ENCODE data around the gene TCL1B. TPM values are rescaled to one million over a fixed set of nuclear protein-coding genes. Genes with fewer than 3 reads are reported as not detected.

TCL1B gene
- total and polyA plus RNA-seq, 2 experiments from 2014 or later = 5.5 to 6.0 TPM

- Histone ChIP-seq H3K36me3 (ENCODE audit: insufficient read depth) (no peaks in the 10 kb centered on the region), H3K4me2 (no peak overlapping the region), H4K20me1 (replicated peaks; ENCODE audit: insufficient read depth) (no peaks in the 10 kb centered on the region), H3K27me3 (ENCODE audit: insufficient read depth) (peaks cover 42% of the 10 kb centered on the region), H3K9me2 (ENCODE audit: insufficient read depth) (no peaks in the 10 kb centered on the region), H3K4me1 (ENCODE audit: insufficient read depth) (peaks cover 15% of the 10 kb centered on the region), H3K4me3 (no peak overlapping the region), H3K79me2 (replicated peaks; ENCODE audit: insufficient read depth) (no peaks in the 10 kb centered on the region), H2AFZ (no peak overlapping the region), H3F3A (replicated peaks; ENCODE audit: low read depth) (no peaks in the 10 kb centered on the region), H3K27ac (ENCODE audit: low read depth) (no peak overlapping the region)
- Mint-ChIP-seq H3K4me3 (no peak overlapping the region), H3K4me1 (peaks cover 8% of the 10 kb centered on the region), H3K27me3 (ENCODE audit: insufficient read depth, low read depth, poor library complexity) (peaks cover 23% of the 10 kb centered on the region), H3K27ac (no peak overlapping the region), H3K9me3 (no peaks in the 10 kb centered on the region), H3K36me3 (ENCODE audit: low read depth) (no peaks in the 10 kb centered on the region)
- DNase-seq (ENCODE audit: low spot score) = no peak
- no peak for TF ChIP-seq ZNF114 (CRISPR knock-in tag; IDR thresholded peaks at IDR 0.05)
- TF ChIP-seq POLR2AphosphoS5 (IDR thresholded peaks at IDR 0.05; ENCODE audit: low read depth) = no peak
- no peak for TF ChIP-seq ETS1 (IDR thresholded peaks at IDR 0.05)
- TF ChIP-seq NANOG (IDR thresholded peaks at IDR 0.05; ENCODE audit: borderline replicate concordance) = no peak
- no peak for ATAC-seq
These were observed 23.9 kb downstream of the TCL1B start for GRCh38 chr14:95710106-95710505.

- Histone ChIP-seq H3K27ac (ENCODE audit: low read depth) (no peak overlapping the region), H2AFZ (no peak overlapping the region), H3F3A (replicated peaks; ENCODE audit: low read depth) (no peaks in the 10 kb centered on the region), H3K36me3 (ENCODE audit: insufficient read depth) (no peaks in the 10 kb centered on the region), H3K4me3 (no peak overlapping the region), H3K27me3 (ENCODE audit: insufficient read depth) (peaks cover 30% of the 10 kb centered on the region; the same call in 1 of the 2 replicates), H3K9me2 (ENCODE audit: insufficient read depth) (no peaks in the 10 kb centered on the region), H3K79me2 (replicated peaks; ENCODE audit: insufficient read depth) (no peaks in the 10 kb centered on the region), H3K4me1 (ENCODE audit: insufficient read depth) (peaks cover 15% of the 10 kb centered on the region), H4K20me1 (replicated peaks; ENCODE audit: insufficient read depth) (no peaks in the 10 kb centered on the region), H3K4me2 (no peak overlapping the region)
- no peak for ATAC-seq
- Mint-ChIP-seq H3K36me3 (ENCODE audit: low read depth) (no peaks in the 10 kb centered on the region), H3K27me3 (ENCODE audit: insufficient read depth, low read depth, poor library complexity) (peaks cover 21% of the 10 kb centered on the region), H3K9me3 (no peaks in the 10 kb centered on the region), H3K4me1 (peaks cover 8% of the 10 kb centered on the region), H3K4me3 (no peak overlapping the region), H3K27ac (no peak overlapping the region)
- no peak for DNase-seq (ENCODE audit: low spot score)
- no peak for TF ChIP-seq EZH2 (IDR thresholded peaks at IDR 0.05; ENCODE audit: low read depth, unreplicated experiment)
- no peak for TF ChIP-seq STAT1 (IDR thresholded peaks at IDR 0.05; ENCODE audit: unreplicated experiment)
- no peak for TF ChIP-seq EZH2phosphoT487 (IDR thresholded peaks at IDR 0.05; ENCODE audit: unreplicated experiment)
- TF ChIP-seq REST (IDR thresholded peaks at IDR 0.05; ENCODE audit: unreplicated experiment) = no peak
- TF ChIP-seq CREB1 (CRISPR knock-in tag; IDR thresholded peaks at IDR 0.05; ENCODE audit: low read depth) = no peak
- no peak for TF ChIP-seq ETS1 (IDR thresholded peaks at IDR 0.05)
- TF ChIP-seq NANOG (IDR thresholded peaks at IDR 0.05; ENCODE audit: borderline replicate concordance) = no peak
- no peak for TF ChIP-seq ZNF331 (CRISPR knock-in tag; IDR thresholded peaks at IDR 0.05; ENCODE audit: low read depth)
These were observed 25.4 kb downstream of the TCL1B start for GRCh38 chr14:95711476-95712176.
